RPMI8226 (cell line): ENCODE data around the gene TAF11L6.
"Not testable (repeated sequence)": the region's sequence is repeated elsewhere in the genome, so short reads cannot be mapped to it uniquely, and the experiment has no call there.

Experiments used
- DNase-seq: peaks from one replicate; pipeline ENCODE4 v3.0.0-alpha.2; 2015

Gene TAF11L6

DNA sequence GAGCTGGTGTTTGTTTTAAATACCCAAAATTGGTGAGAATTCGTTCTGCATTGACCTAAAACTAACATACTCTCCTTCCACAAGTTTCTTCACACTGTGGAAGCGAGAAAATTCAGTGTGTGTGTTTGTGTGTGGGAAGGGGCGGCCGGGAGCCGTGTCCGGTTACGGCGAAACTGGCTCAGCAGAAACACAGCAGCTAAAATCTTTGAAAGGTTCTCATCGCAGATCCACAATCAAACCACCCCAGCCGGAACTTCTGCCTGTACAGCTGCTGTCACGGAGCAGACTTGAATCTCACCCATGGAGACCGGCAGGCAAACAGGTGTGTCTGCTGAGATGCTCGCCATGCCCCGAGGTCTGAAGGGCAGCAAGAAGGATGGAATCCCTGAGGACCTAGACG lies at the start of gene TAF11L6:
Gene TAF11L6 (plus strand): TSS at position 301 of the 400 bp plus-strand sequence.
- not testable (repeated sequence) for DNase-seq

DNA sequence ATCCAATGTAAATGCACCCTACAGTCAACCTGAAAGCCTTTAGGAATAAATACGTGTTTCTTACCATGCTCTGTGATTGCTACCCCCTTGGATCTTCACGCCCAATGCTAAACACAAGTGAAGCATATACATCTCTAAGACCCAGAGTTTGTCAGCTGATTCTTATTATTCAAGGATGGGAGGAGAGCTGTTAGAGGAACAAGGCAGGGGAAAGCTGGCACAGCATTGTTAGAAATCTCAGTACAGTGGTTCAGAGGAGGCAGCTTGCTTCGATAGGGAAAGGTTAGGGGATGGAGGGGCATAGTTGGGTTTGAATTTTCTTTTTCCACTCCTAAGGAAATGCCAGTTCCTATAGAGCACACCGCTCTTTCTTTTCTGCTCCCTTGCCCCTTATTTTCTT lies 47.1 kb upstream of the TAF11L6 start:
- DNase-seq: no peak

DNA sequence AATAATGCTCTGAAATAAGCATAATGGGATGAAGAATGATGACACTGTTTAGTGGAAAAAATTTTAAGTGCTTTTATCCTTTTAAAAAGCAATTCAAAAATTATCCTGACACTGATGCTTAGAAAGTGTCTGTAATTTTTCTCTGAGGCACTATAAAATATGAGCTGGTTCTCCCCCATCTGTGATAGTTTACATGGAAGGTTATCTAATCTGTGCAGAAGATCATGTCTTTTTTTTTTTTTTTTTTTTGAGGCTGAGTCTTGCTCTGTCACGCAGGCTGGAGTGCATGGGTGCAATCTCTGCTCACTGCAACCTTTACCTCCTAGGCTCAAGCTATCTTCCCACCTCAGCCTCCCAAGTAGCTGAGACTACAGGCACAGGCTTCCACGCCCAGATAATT lies 45.7 kb upstream of the TAF11L6 start:
- DNase-seq: no peak

DNA sequence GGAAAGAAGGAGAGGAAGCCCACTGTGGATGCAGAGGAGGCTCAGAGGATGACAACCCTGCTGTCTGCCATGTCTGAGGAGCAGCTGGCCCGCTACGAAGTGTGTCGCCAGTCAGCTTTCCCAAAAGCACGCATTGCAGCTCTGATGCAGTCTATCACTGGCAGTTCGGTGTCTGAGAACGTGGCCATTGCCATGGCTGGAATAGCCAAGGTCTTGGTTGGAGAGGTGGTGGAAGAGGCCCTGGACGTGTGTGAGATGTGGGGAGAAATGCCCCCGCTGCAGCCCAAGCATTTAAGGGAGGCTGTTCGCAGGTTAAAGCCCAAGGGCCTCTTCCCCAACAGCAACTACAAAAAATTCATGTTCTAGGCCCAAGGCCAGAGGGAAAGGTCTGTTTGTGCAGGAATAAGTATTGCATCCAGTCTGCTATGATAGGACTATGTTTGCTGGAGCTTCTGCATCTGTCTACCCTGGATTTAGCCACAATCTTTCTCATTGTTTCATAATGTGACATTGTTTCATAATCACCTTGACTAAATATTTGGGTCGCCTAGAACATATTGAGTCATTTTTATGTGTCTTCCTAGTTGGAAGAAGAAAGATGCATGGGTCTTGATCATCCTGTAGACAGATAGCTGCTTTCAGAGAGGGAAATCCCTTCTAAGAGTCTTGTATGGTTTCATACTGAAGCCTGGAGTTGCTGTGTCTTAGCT lies 41.9 kb upstream of the TAF11L6 start:
- DNase-seq: not testable (repeated sequence)

DNA sequence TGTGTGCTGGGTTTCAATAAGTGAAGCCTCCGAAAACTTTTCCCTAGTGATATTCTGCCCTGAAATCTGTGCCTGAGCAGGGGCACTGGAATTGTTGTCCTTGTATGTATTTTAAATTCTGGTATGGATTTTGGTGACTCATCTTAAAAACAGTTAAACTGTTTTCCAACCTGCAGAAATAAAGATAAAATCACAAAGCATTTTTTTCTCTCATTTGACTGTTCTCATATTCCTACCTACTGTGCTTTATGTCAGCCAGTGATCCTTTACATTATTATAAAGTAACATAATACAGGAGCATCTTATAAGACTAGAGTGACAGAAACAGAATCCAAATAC lies 41.3 kb upstream of the TAF11L6 start:
- no peak for DNase-seq

DNA sequence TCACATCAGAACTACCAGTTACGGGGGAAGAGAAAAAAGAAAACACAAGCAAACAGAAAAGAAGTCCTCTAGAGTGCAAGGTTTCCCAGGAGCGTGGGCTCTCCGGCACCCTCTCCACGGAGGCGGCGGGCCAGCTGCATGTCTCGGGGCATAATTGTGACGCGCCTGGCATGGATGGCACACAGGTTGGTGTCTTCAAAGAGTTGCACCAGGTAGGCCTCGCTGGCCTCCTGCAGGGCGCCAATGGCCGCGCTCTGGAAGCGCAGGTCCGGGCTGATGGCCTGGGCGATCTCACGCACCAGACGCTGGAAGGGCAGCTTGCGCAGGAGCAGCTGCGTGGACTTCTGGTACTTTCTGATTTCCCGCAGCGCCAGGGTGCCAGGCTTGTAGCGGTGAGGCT lies 37.2 kb upstream of the TAF11L6 start:
- not testable (repeated sequence) for DNase-seq

DNA sequence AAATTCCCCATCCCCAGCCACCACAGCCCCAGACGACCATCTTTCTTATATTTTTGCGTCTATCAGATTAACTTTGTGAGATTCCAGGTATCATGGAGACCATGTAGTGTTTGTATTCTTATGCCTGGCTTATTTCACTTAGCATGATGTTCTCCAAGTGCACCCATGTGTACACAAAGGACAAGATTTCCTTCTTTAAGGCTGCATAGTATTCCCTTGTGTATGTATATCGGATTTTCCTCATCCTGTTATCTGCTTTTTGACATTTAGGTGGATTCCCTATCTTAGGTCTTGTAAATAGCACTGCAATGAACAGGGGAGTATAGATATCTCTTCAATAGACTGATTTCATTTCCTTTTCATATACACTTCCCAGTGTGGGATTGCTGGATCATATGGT lies 35.7 kb upstream of the TAF11L6 start:
- DNase-seq: no peak

DNA sequence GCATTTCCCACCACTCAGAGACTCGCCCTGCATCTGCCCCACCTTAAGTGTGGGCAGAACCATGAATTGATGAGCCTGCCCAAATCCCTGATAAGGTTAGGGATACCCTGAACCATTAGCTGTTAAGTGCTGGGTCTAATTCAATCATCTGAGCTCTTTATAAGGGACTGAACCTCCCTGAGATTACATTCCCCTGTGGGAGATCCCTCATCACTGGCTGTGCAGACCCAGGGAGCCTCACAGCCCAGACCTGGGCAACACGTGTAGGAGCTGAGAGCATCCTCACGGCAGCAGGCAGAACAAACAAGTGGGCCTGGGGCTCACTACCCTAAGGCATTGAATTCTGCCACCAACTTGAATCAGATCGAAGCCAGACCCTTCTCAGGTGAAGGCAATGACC lies 31.0 kb upstream of the TAF11L6 start:
- no peak for DNase-seq

DNA sequence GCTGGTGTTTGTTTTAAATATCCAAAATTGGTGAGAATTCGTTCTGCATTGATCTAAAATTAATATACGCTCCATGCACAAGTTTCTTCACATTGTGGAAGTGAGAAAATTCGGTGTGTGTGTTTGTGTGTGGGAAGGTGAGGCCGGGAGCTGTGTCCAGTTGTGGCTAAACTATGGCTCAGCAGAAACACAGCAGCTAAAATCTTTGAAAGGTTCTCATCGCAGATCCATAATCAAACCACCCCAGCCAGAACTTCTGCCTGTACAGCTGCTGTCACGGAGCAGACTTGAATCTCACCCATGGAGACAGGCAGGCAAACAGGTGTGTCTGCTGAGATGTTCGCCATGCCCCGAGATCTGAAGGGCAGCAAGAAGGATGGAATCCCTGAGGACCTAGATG lies 30.5 kb upstream of the TAF11L6 start, which contains the start of gene TAF11L2:
Gene TAF11L2 (plus strand): TSS at position 301 of the 400 bp plus-strand sequence.
- not testable (repeated sequence) for DNase-seq

DNA sequence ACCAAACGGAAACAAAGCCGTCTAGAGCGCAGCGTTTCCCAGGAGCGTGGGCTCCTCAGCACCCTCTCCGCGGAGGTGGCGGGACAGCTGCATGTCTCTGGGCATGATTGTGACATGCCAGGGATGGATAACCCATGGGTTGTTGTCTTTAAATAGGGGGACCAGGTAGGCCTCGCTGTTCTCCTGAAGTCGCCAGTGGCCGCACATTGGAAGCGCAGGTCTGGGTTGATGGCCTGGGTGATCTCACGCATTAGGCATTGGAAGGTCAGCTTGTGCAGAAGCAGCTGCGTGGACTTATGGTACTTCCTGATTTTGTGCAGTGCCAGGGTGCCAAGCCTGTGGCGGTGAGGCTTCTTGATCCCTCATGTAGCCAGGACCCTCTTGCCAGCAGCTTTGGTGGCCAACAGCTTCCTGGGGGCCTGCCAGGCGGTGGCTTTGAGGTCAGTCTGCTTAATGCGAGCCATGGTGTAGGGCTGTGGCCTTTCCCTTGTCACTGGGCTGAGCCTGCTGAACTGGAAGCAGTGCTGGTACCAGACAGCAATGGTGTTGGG lies 16.6 kb upstream of the TAF11L6 start:
- DNase-seq: no peak

DNA sequence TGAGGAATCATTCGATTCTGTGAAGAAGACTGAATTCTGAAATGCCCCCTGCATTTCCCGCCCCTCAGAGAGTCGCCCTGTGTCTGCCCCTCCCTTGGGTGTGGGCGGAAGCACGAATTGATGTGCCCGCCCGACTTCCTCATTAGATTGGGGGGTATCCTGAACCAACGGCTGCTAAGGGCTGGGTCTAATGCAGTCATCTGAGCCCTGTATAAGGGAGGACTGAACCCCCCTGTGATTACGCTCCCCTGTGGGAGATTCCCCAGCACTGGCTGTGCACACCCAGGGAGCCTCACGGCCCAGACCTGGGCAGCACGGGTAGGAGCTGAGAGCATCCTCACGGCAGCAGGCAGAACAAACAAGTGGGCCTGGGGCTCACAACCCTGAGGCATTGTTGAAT lies 10.9 kb upstream of the TAF11L6 start:
- not testable (repeated sequence) for DNase-seq

DNA sequence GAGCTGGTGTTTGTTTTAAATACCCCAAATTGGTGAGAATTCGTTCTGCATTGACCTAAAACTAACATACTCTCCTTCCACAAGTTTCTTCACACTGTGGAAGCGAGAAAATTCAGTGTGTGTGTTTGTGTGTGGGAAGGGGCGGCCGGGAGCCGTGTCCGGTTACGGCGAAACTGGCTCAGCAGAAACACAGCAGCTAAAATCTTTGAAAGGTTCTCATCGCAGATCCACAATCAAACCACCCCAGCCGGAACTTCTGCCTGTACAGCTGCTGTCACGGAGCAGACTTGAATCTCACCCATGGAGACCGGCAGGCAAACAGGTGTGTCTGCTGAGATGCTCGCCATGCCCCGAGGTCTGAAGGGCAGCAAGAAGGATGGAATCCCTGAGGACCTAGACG lies 10.4 kb upstream of the TAF11L6 start, which contains the start of gene TAF11L3:
Gene TAF11L3 (plus strand): TSS at position 301 of the 400 bp plus-strand sequence.
- not testable (repeated sequence) for DNase-seq

DNA sequence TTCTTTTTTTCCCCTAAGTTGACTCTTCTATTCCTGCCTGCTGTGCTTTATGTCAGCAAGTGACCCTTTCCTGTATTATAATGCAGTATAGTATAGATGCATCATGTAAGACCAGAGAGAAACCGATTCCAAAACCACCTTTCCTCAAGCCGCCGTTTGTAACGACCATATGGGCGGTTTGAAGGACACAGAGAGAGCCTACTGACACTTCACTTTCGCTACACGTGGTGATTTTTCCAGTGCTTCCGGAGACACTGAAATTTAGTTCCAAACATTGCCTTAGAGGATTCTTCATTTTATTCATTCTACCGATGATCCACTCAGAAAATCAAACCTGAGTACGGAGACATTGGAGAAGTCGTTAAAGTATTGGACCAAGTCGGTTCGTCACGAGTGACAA lies 9.0 kb upstream of the TAF11L6 start:
- not testable (repeated sequence) for DNase-seq

DNA sequence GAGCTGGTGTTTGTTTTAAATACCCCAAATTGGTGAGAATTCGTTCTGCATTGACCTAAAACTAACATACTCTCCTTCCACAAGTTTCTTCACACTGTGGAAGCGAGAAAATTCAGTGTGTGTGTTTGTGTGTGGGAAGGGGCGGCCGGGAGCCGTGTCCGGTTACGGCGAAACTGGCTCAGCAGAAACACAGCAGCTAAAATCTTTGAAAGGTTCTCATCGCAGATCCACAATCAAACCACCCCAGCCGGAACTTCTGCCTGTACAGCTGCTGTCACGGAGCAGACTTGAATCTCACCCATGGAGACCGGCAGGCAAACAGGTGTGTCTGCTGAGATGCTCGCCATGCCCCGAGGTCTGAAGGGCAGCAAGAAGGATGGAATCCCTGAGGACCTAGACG lies 7.0 kb upstream of the TAF11L6 start, which contains the start of gene TAF11L4:
Gene TAF11L4 (plus strand): TSS at position 301 of the 400 bp plus-strand sequence.
- not testable (repeated sequence) for DNase-seq

DNA sequence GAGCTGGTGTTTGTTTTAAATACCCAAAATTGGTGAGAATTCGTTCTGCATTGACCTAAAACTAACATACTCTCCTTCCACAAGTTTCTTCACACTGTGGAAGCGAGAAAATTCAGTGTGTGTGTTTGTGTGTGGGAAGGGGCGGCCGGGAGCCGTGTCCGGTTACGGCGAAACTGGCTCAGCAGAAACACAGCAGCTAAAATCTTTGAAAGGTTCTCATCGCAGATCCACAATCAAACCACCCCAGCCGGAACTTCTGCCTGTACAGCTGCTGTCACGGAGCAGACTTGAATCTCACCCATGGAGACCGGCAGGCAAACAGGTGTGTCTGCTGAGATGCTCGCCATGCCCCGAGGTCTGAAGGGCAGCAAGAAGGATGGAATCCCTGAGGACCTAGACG lies 3.5 kb upstream of the TAF11L6 start, which contains the start of gene TAF11L5:
Gene TAF11L5 (plus strand): TSS at position 301 of the 400 bp plus-strand sequence.
- not testable (repeated sequence) for DNase-seq

DNA sequence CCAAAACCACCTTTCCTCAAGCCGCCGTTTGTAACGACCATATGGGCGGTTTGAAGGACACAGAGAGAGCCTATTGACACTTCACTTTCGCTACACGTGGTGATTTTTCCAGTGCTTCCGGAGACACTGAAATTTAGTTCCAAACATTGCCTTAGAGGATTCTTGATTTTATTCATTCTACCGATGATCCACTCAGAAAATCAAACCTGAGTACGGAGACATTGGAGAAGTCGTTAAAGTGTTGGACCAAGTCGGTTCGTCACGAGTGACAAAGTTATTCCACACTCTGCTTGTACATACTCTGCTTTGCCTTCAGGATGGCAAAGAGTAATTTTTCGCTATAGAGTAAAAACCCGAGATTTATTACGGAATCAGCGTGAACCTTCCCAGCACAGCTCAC lies 2.0 kb upstream of the TAF11L6 start:
- DNase-seq: not testable (repeated sequence)
